GM19452 (cell line): ENCODE results near the gene THRAP3.

ENCODE experiments used
- ATAC-seq: cut with Tn5 transposase; IDR thresholded peaks from one replicate; pipeline ENCODE4 v1.9.1; 2021; ENCODE audit not compliant: unreplicated experiment

THRAP3 gene

DNA sequence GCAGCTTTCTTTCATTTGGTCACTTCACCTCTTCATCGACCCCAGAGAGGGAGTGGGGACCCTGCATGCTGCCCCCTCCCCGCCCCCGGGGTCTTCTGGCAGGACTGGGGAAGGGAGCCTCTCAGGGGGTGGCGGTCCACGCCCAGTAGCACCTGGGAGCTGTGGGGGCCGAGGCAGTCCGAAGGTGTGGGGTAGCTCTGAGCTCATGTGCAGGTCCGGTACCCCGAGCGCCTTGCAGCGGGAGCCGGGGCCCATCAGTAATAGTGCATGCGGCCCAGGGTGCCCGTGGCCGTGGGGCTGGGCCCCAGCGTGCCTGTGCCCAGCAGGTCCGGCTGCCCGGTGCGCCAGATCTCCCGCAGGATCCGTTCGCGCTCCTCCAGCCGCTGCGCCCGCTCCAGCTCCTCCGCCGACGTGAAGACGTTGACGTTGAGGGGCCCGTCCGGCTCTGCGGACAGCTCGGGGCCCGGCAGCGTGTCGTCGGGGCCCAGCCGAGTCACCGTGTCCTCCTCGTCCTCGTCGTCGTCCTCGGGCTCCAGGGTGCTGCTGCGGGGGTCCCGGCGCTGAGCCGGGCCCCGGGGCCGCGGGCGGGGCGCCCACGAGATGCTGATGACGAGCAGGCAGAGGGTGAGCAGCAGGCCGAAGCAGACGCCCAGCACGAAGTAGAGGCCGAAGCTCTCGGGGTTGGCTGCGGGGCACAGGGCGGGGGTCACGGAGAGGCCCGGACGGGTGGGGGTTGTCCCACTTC, 98.0 kb downstream of the THRAP3 start:
- no peak for ATAC-seq

GRCh38 chr1:36322786-36323635, 98.8 kb downstream of the THRAP3 start:
- ATAC-seq: no peak

GRCh38 chr1:36323636-36324352, 99.6 kb downstream of the THRAP3 start, which contains the start of gene EVA1B:
Gene EVA1B, minus strand, starts transcription at chr1:36323645. Its CDS starts 608 bp downstream, at chr1:36323037.
- ATAC-seq: no peak

DNA sequence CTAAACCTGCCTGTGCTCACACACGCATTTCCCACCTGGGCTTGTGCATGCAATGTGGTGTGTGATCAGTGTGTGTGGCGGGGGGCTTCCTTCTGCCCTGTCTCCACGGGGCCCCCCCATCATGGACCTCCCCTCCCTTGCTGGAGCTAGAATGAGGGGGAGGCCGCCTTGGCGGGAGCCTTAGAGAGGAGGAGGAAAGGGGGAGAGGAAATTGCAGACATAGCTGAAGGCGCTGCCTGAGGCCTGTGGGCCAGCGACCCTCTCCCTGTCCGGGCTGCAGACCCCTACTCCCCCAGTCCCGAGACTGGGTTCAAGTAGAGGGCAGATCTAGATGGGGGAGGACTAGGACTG, 100.1 kb downstream of the THRAP3 start:
- no peak for ATAC-seq

DNA sequence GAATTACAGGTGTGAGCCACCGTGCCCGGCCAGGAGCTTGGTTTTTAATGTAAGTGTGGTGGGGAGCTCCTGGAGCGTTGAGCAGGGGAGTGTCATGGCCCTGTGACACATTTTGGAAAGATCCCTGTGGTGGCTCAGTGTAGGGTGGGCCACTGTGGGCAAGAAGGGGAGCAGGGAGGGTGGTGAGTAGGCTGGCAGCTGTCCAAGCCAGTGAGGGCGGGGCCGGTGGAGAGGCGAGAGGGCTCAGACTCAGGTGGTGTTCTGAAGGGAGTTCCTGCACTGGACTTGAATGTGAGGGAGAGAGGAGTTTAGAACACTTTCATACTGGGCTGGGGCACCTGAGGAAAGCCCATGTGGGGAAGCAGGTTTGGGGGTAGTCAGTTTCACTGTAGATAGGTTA, 102.3 kb downstream of the THRAP3 start:
- no peak for ATAC-seq

- ATAC-seq: no peak
Measured at GRCh38 chr1:36327421-36328087, 103.3 kb downstream of the THRAP3 start.

- ATAC-seq: no peak
Measured at GRCh38 chr1:36328088-36328480, 103.8 kb downstream of the THRAP3 start.

- ATAC-seq: no peak
Measured at GRCh38 chr1:36328713-36329112, 104.5 kb downstream of the THRAP3 start.

DNA sequence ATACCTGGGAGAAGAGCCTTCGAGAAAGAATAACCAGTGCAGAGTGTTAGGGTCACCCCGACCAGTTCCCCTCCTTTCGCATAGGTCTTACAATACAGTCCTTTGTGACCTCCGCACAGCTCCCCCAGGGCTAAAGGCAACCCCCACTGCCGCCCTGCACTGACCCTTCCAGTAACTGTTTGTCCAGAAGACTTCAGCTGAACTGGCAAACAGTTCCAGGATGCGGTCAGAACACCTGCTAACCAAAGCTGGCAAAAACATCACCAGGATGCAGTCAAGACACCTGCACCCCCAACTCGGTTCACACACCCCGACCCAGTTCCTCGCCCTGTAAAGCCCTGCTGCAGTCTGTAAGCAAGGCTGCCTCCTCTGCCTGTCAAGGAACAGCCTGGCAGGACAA, 105.6 kb downstream of the THRAP3 start:
- no peak for ATAC-seq

- ATAC-seq: no peak
Measured at GRCh38 chr1:36330940-36331339, 106.7 kb downstream of the THRAP3 start.

DNA sequence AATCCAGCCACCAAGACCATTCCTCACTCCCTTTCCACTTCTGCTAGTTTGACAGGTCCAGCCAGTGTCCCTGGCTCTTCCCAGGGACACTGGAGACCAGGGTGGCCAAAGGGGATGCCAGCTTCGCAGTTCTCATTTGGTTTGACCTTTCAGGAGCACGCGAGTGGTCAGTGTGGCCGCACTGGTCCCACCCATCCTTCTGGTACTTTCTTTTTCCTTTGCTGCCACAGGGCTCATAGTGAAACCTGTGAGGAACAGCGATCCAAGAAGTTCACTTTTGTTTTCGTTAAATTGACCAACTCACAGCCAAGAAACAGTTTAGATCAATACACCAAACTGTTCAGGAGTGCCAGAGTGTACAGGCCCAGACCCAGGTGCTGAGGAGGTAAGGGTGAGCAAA, 113.6 kb downstream of the THRAP3 start:
- ATAC-seq: no peak

DNA sequence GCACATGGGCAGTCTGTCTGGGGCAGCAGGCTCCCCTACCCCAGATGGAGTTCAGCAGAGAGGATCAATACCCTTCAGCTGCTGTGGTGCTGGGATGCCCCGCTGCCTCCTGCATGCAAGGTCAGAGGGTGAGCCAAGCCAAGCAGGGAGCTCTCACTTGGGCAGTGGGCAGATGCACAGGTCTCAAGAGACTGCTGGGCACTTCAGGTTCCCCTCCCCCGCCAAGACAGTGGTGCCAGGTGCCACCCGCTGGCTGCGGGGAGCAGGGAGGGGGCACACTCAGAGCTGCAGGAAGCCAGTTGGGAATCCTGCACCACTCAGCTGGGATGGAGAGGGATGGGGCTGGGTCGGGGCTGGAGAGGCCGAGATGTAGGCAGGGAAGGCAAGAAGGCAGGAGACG, 115.0 kb downstream of the THRAP3 start:
- ATAC-seq: no peak

DNA sequence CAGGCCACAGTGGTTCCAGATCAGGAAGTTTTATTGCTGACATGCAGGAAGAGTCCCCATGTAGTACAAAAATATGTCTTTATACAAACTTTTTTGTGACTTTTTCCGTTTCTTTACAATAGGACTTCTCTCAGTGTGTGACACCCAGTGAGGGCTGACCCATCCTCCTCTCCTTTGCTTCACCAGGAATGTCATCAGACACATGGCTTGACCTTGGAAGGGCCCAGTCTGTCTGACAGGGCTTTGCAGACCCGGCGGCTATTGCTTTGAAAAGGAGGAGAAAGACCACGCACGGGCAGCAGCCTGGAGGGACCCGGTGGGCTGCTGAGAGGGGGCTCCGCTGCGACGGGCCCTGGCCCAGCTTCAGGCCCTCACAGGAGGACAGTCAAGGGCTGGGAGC, 115.4 kb downstream of the THRAP3 start:
- no peak for ATAC-seq

DNA sequence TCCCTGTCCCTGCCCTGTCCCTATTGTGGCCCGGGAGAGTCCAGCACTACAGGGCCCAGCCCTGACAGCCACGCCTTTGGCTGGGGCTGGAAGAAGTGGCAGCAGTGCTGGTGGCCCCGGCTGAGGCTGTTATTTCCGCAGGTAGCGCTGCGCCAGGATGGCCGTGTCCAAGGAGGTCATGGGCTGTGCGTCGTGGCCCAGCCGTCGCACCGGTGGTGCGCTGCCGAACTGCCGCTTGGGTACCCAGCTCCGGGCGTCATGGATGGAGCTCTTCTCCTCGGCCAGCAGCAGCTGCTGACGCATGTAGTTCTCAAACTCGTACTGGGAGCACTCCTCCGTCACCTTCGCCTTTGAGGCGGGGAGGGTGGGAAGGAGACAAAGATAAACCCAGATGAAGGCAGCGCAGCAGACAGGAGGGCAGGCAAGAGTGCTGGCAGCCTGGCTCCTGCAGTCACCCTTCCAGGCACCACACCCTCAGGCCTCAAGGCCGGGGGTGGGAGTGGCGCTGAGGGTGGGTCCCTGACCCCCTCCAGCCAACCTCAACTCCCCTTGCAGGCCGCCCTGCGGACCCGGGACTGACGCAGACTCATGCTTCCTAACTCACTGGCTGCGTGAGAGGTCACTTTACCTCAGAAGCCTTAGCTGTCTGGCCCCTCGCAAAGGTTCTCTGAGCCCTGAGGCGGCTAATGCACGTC, 117.5 kb downstream of the THRAP3 start:
- ATAC-seq: no peak

DNA sequence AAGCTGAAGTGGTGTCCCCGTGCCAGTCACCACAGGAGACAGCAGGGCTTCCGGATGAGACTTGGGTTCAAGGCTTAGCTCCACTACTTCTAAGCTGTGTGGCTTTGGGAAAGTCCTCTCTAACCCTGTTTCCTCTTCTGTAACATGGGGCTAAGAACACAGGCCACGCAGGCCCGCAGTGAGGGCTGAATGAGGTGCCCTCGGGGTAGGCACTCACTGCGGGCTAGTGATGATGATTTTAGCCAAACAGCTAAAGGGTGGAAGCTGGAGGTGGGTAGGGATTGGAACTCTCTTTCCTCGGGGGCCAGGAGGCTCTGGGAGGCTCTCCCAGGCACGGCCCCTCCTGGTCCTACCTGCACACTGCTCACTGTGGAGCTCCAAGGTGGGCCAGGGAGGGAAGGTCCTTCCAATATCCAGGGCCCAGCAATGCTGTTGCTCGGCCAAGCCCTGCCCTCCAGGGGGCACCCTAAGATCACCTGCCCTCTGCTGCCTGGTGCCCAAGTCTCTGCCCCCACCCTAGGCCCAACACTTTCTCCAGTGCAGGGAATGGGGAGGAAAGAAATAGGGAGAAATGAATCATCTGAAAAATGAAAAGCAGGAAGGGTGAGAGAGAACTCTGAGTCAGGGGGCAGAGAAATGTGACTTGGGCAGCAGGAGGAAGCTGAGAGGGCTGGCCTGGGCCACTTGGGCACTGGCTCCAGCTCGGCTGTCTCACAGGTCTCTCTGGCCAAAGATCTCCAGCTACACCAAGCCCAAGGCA, 118.4 kb downstream of the THRAP3 start:
- no peak for ATAC-seq

GRCh38 chr1:36343651-36344394, 119.6 kb downstream of the THRAP3 start:
- ATAC-seq: no peak

DNA sequence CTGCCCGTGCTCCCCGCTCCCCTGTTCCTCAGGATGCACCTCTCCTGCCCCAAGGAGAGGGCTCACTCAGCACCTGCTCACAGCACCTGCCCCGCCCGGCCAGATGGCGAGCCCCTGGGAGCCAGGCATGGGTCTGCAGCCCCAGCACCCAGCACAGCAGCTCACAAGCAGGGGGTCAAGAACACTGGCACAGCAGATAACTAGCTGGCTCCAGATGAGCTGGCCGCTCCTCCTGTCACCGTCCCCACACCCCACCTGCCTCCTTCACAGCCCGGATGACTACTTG, 120.1 kb downstream of the THRAP3 start:
- no peak for ATAC-seq

DNA sequence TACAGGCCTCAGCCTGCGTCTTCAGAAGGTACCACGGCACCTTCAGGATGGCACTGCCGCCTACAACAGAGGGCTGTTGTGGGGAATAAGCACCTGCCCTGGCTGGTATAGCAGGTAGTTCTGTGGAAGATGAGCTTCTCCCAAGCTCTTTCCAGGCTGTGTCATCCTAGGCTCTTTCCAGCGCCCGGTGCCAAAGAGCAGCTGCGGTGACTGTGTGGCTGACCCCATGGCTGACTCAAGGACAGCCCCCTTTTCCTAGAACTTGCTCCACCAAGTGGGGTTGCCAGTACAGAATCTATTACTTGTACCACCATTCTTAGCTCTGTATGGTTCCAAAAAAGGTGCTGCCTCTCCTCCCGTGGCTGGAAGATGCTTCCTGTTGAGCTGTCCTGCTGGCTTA, 121.1 kb downstream of the THRAP3 start:
- ATAC-seq: no peak

DNA sequence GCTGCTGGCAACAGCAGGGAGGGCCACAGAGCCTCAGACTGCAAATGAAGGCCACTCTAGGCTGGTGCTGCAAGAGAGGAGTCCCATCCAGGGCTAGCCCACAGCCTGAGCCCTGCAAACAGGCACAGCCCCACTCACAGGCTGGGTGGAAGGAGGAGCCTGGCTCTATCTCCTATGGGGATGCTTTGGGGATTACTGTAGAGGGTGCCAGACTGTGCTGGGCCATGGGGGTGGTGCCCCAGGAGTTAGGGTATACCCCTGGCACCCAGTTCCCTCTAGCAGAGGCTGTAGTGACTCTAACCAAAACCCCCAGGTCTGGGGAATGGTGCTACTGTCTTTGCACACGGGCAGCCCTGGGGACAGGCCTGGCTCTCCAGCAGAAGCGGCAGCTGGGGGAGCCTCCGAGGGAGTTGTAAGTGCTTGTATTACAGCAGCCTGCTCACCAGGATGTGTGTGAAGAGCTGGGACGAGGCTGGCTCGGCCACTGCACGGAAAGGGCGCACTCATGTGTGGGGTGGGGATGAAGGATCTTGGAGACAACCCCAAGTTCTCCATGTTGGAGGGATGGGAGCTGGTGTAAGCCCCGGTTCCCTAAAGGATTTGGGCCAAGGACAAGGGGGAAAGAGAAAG, 122.6 kb downstream of the THRAP3 start:
- ATAC-seq: no peak
